SK-N-SH treated with all-trans-retinoic acid at 6 μM for 48 hours (cell line): Measurements from ENCODE around the gene MRPL44.

ENCODE experiments used
- BACH2 ChIP-seq: fragments of 250-450 bp; sonication (Bioruptor Pico); IDR thresholded peaks from 2 replicates; pipeline ENCODE4 v1.9.0; 2021; ENCODE audit warnings: mild to moderate bottlenecking, borderline replicate concordance
- CREB5 ChIP-seq: fragments of 250-450 bp; sonication (Bioruptor Pico); IDR thresholded peaks from 2 replicates; pipeline ENCODE4 v1.5.1; 2020; ENCODE audit warnings: low read depth, mild to moderate bottlenecking, moderate library complexity
- CSDC2 ChIP-seq: fragments of 250-450 bp; sonication (Bioruptor Pico); IDR thresholded peaks from 2 replicates; pipeline ENCODE4 v1.5.0; 2020; ENCODE audit warnings: mild to moderate bottlenecking, moderate library complexity
- CSRNP3 ChIP-seq: fragments of 250-450 bp; sonication (Bioruptor Pico); IDR thresholded peaks from 2 replicates; pipeline ENCODE4 v1.5.1; 2021; ENCODE audit warnings: mild to moderate bottlenecking, moderate library complexity
- ISL1 ChIP-seq: fragments of 250-450 bp; sonication (Bioruptor Pico); IDR thresholded peaks from 2 replicates; pipeline ENCODE4 v2.1.2; 2022; ENCODE audit warnings: mild to moderate bottlenecking, moderate library complexity
- PATZ1 ChIP-seq: fragments of 250-450 bp; sonication (Bioruptor Pico); IDR thresholded peaks from 2 replicates; pipeline ENCODE4 v1.8.0; 2020; ENCODE audit warnings: mild to moderate bottlenecking, moderate library complexity, borderline replicate concordance
- SNAI2 ChIP-seq: fragments of 250-450 bp; sonication (Bioruptor Pico); IDR thresholded peaks from 2 replicates; pipeline ENCODE4 v1.5.0; 2020; ENCODE audit warnings: mild to moderate bottlenecking, moderate library complexity

- TF ChIP-seq PATZ1 (CRISPR knock-in tag) (no peak), CSDC2 (CRISPR knock-in tag) (no peak), CREB5 (no peak), SNAI2 (CRISPR knock-in tag) (no peak), CSRNP3 (no peak), ISL1 (CRISPR knock-in tag) (no peak), BACH2 (CRISPR knock-in tag) (no peak)
Measured at GRCh38 chr2:223930103-223930976, 26.9 kb upstream of the MRPL44 start.
